Measurements from ENCODE around the gene F2R.

GRCh38 chr5:76746677-76747076, 30.8 kb downstream of the F2R start:
- TF ChIP-seq CTCF (IDR thresholded peaks at IDR 0.05; ENCODE audit: low read length) (peak; percentile 16; the same call in 1 of the 2 replicates), EZH2 (optimal IDR thresholded peaks at IDR 0.05; ENCODE audit: low read depth, low read length) (no peak), EZH2phosphoT487 (IDR thresholded peaks at IDR 0.05; ENCODE audit: low read length) (no peak)

Data from MM.1S (cell line).